GM13977 (cell line): ENCODE results near the gene COL6A1.
"Not testable (repeated sequence)": the region's sequence is repeated elsewhere in the genome, so short reads cannot be mapped to it uniquely, and the experiment has no call there.

Experiments used
- DNase-seq: peaks from one replicate; pipeline ENCODE4 v3.0.0; 2012; ENCODE audit warnings: low spot score
- in situ Hi-C: fragments of 300-500 bp; cut with MboI; formaldehyde crosslinking; loops from one replicate; pipeline ENCODE4 v1.12.0; 2022; ENCODE audit warnings: low sequenced_read_pairs, low pct_unique_long_range_greater_than_20kb, mixed read lengths, inconsistent platforms; ENCODE audit not compliant: unreplicated experiment
- TF ChIP-seq, protein P1 (sequence below): IDR thresholded peaks from 2 replicates; pipeline ENCODE4 v1.5.1; 2012; ENCODE audit warnings: mild to moderate bottlenecking, control low read depth; ENCODE audit not compliant: insufficient read depth; ENCODE audit errors: extremely low read depth, missing control alignments

COL6A1 gene

DNA sequence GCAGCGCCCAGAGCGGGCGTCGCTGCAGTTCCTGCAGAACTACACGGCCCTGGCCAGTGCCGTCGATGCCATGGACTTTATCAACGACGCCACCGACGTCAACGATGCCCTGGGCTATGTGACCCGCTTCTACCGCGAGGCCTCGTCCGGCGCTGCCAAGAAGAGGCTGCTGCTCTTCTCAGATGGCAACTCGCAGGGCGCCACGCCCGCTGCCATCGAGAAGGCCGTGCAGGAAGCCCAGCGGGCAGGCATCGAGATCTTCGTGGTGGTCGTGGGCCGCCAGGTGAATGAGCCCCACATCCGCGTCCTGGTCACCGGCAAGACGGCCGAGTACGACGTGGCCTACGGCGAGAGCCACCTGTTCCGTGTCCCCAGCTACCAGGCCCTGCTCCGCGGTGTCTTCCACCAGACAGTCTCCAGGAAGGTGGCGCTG lies 22.0 kb downstream of the COL6A1 start:
- no peak for DNase-seq
- in situ Hi-C loops = no loop called here
- TF ChIP-seq, protein P1, sequence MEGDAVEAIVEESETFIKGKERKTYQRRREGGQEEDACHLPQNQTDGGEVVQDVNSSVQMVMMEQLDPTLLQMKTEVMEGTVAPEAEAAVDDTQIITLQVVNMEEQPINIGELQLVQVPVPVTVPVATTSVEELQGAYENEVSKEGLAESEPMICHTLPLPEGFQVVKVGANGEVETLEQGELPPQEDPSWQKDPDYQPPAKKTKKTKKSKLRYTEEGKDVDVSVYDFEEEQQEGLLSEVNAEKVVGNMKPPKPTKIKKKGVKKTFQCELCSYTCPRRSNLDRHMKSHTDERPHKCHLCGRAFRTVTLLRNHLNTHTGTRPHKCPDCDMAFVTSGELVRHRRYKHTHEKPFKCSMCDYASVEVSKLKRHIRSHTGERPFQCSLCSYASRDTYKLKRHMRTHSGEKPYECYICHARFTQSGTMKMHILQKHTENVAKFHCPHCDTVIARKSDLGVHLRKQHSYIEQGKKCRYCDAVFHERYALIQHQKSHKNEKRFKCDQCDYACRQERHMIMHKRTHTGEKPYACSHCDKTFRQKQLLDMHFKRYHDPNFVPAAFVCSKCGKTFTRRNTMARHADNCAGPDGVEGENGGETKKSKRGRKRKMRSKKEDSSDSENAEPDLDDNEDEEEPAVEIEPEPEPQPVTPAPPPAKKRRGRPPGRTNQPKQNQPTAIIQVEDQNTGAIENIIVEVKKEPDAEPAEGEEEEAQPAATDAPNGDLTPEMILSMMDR = no peak

GRCh38 chr21:46004168-46004861 lies 22.7 kb downstream of the COL6A1 start:
- TF ChIP-seq, protein P1 = no peak
- in situ Hi-C loops = no loop called here
- DNase-seq = no peak

DNA sequence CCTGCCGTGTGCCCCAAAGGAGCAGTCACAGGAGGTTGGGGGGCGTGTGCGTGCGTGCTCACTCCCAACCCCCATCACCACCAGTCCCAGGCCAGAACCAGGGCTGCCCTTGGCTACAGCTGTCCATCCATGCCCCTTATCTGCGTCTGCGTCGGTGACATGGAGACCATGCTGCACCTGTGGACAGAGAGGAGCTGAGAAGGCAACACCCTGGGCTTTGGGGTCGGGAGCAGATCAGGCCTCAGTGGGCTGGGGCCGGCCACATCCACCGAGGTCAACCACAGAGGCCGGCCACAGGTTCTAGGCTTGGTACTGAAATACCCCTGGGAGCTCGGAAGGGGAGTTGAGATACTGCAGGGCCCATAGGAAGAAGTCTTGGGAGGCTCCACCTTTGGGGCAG lies 23.5 kb downstream of the COL6A1 start:
- TF ChIP-seq, protein P1 = no peak
- in situ Hi-C loops = no loop called here
- no peak for DNase-seq

- TF ChIP-seq, protein P1 = no peak
- no peak for DNase-seq
- in situ Hi-C loops = no loop called here
Measured at GRCh38 chr21:46005481-46005881, 23.9 kb downstream of the COL6A1 start.

DNA sequence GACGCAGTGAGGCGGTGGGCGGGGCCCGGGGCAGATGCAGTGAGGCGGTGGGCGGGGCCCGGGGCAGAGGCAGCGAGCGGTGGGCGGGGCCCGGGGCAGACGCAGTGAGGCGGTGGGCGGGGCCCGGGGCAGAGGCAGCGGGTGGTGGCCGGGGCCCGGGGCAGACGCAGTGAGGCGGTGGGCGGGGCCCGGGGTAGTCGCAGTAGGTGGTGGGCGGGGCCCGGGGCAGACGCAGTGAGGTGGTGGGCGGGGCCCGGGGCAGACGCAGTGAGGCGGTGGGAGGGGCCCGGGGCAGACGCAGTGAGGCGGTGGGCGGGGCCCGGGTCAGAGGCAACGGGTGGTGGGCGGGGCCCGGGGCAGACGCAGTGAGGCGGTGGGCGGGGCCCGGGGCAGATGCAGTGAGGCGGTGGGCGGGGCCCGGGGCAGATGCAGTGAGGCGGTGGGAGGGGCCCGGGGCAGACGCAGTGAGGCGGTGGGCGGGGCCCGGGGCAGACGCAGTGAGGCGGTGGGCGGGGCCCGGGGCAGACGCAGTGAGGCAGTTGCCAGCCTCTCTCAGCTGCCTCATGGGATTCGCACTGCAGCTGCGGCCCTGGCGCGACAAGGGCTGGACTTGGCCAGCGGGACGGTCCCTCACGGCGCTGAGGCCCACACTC lies 24.4 kb downstream of the COL6A1 start:
- in situ Hi-C loops, DNase-seq: not testable (repeated sequence)

DNA sequence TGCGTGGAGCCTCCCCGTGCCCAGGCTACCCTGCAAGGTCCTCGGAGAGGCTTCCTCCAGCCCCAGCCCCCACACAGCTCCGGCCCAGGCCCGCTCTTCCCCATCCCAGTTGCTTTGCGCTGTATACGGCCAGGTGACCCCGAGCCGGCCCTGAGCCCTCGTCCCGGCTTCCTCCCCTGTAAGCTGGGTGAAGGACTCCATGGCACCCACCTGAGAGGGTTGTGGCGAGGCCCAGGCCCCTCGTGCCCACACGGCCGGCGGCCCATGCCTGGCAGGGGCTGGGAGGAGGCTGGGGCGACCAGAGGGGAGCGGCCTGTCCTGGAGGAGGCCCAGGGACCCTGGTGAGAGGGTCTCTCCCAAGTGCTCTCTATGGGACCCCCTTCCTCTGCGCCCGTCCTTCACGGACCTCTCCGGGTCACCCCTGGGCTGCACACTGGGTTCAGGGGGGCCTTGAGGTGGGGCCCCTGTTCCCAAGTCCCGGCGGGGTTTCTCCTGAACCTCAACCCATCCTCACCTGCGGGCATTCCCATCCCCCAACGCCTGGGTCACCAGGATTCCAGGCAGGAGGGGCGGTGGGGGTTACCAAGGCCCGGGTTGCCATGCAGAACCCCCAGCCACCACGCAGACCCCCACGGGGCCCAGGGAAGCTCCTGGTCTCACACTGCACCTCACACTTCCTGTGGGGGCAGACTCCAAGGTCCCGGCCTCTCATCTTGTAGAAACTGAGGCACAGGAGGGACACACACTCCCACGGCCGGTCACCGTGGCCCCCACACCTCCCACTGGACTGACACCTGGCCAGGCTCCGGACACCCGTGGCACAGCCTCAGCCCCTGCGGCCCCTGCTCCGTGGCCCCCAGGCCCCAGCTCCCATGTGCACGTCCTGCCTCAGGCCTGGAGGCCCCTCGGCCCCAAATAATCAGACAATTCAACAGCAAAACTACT lies 25.2 kb downstream of the COL6A1 start:
- no peak for DNase-seq
- in situ Hi-C loops = no loop called here
- TF ChIP-seq, protein P1 = no peak
